ENCODE results near the gene MED13. TPM values are rescaled to one million over a fixed set of nuclear protein-coding genes. Genes with fewer than 3 reads are reported as not detected.

The MED13 gene
- total and polyA plus RNA-seq, 7 donors: 6.6 to 74.4 (median 45.1) TPM

DNA sequence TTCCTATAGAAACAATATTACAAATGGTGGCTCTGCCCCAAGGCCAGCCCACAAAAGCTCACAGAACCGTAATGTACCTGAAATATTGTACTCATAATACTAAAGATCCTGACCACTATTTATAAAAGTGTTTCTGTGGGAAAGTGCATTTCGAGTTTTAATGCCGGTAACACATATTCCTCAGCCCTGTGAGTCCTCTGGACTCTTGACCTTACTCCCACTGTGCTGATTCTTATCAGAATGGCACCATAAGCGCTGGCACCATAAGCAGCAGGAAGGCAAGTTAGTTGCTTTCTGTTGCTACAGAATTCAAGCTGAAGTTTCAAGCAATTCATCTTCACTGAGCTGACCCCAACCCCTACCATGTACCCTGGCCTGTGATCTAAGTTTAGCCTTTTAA, 36.4 kb upstream of the MED13 start:
- Histone ChIP-seq H3K9me3 (no peaks in the 10 kb centered on the region), H3K4me3 (no peak overlapping the region), H3K27me3 (ENCODE audit: insufficient read depth in 3 of 3, low read length in 2 of 3) (peaks cover 0 to 2% (median 0%) of the 10 kb centered on the region in 3 donors), H3K36me3 (ENCODE audit: insufficient read depth in 1 of 2, low read depth in 1 of 2) (no peaks in the 10 kb centered on the region), H3K27ac (no peak overlapping the region), H3K4me1 (no peaks in the 10 kb centered on the region)
- TF ChIP-seq, protein P1, sequence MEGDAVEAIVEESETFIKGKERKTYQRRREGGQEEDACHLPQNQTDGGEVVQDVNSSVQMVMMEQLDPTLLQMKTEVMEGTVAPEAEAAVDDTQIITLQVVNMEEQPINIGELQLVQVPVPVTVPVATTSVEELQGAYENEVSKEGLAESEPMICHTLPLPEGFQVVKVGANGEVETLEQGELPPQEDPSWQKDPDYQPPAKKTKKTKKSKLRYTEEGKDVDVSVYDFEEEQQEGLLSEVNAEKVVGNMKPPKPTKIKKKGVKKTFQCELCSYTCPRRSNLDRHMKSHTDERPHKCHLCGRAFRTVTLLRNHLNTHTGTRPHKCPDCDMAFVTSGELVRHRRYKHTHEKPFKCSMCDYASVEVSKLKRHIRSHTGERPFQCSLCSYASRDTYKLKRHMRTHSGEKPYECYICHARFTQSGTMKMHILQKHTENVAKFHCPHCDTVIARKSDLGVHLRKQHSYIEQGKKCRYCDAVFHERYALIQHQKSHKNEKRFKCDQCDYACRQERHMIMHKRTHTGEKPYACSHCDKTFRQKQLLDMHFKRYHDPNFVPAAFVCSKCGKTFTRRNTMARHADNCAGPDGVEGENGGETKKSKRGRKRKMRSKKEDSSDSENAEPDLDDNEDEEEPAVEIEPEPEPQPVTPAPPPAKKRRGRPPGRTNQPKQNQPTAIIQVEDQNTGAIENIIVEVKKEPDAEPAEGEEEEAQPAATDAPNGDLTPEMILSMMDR (IDR thresholded peaks at IDR 0.05): no peak
- intact Hi-C loops (cut with DNase I): no loop called here
- DNase-seq: no peak
- 60 to 82% (median 79%) methylated on average over 3 to 4 of the region's 4 CpGs for WGBS, 3 donors
- ATAC-seq: no peak

DNA sequence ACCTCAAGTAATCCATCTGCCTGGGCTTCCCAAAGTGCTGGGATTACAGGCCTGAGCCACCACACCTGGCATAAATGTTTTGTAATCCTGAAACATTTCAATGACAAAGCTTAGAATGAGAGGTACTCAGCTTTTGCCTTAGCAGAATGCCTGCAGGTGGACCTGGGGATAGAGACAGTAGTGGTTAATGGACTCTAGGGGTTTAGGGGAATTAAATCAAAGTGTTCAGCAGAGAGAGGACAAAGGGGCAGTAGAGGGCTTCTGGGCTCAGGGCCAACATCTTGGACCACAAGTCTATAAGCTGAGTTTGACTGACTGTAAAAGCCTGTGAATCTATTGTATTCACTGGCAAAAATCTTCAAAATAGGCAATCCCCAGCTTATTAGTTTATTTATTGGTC, 36.0 kb upstream of the MED13 start:
- Histone ChIP-seq H3K27ac (no peak overlapping the region), H3K4me1 (no peaks in the 10 kb centered on the region), H3K9me3 (no peaks in the 10 kb centered on the region), H3K27me3 (ENCODE audit: insufficient read depth in 3 of 3, low read length in 2 of 3) (peaks cover 0 to 2% (median 0%) of the 10 kb centered on the region in 3 donors), H3K4me3 (no peak overlapping the region), H3K36me3 (ENCODE audit: insufficient read depth in 1 of 2, low read depth in 1 of 2) (no peaks in the 10 kb centered on the region)
- intact Hi-C loops (cut with DNase I): no loop called here
- ATAC-seq (no peak), DNase-seq (no peak)
- TF ChIP-seq, protein P1 (IDR thresholded peaks at IDR 0.05): no peak

DNA sequence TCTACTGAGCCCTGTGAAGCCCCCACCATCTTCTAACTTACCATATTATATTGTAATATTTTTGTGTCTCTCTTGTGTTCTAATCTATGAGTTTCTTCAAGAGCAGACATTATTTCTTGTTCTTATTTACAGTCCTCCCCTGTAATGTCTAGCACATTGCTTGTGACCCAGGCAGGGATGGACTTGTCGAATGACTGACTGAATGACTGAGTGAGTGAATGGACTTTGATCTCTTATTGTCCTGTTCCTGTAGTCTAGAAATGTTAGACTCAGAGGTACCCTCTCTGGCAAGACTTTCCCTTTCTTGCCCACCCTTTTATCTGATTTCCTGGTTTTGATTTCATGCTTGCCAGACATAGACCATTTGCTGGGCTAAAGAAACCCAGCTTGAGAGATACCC, 35.0 kb upstream of the MED13 start:
- WGBS, 3 donors: 78 to 94% (median 90%) methylated on average over 1 of the region's 1 CpG
- Histone ChIP-seq H3K9me3 (no peaks in the 10 kb centered on the region), H3K36me3 (ENCODE audit: insufficient read depth in 1 of 2, low read depth in 1 of 2) (no peaks in the 10 kb centered on the region), H3K27me3 (ENCODE audit: insufficient read depth in 3 of 3, low read length in 2 of 3) (peaks cover 0 to 2% (median 0%) of the 10 kb centered on the region in 3 donors), H3K4me3 (no peak overlapping the region), H3K4me1 (no peaks in the 10 kb centered on the region), H3K27ac (no peak overlapping the region)
- DNase-seq (no peak), ATAC-seq (no peak)
- intact Hi-C loops (cut with DNase I): no loop called here
- TF ChIP-seq, protein P1 (IDR thresholded peaks at IDR 0.05): no peak

DNA sequence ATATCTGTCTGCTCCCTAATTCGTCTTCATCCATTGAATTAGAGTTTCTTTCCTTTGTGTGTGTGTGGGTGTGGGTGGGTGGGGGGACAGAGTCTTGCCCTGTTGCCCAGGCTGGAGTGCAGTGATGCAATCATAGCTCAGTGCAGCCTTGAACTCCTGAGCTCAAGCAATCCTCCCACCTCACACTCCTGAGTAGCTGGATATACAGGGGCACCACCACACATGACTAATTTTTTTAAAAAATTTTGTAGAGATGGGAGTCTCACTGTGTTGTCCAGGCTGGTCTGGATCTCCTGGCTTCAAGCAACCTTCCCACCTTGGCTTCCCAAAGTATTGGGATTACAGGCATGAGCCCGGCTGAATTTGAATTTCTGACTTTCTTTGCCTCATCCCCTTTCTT, 34.5 kb upstream of the MED13 start:
- H3K4me1 ChIP-seq: no peaks in the 10 kb centered on the region
- intact Hi-C loops (cut with DNase I): loop anchor here in 1 of 2 donors (10.0 kb wide), 1 partner anchor 765 kb away; no protein-coding TSS in a partner anchor
- H3K9me3 ChIP-seq: no peaks in the 10 kb centered on the region
- TF ChIP-seq, protein P1 (IDR thresholded peaks at IDR 0.05): no peak
- no peak overlapping the region for H3K4me3 ChIP-seq
- DNase-seq (no peak), ATAC-seq (no peak)
- H3K36me3 ChIP-seq (ENCODE audit: insufficient read depth in 1 of 2, low read depth in 1 of 2): no peaks in the 10 kb centered on the region
- no peak overlapping the region for H3K27ac ChIP-seq
- no peaks in the 10 kb centered on the region for H3K27me3 ChIP-seq (ENCODE audit: insufficient read depth in 3 of 3, low read length in 2 of 3)
- WGBS, 3 donors: 77 to 81% (median 78%) methylated on average over 2 of the region's 2 CpGs

DNA sequence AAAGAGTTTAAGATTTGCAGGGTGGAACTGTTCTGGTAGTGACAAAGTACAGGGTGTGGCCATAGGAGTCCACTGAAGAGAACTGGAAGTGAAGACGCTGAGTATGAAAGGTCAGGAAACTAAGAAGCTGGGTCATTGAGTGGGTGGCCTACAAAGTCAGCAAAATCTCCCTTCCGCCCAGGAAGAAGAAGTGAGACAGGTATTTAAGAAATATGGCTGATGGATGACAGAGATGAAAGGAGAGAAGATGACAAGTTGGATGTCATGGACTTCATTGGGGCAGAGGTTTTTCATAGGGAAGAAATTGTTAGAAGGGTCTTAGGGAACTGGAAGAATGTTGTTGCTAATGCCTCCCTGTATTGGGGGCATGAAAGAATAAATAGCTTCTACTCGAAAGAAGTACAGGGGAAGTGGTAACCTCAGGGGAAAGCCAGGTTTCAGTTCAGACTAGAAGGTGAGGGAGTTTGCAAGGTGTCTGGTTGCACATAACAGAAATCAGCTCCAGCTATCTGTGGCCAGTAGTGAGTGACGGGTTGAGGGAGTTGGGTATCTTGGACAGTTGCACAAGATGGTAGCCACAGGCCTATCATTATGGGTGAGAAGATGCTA, 33.6 kb upstream of the MED13 start:
- TF ChIP-seq, protein P1 (IDR thresholded peaks at IDR 0.05): no peak
- WGBS, 3 donors: 74 to 80% (median 77%) methylated on average over 4 of the region's 4 CpGs
- Histone ChIP-seq H3K4me3 (no peak overlapping the region), H3K27me3 (ENCODE audit: insufficient read depth in 3 of 3, low read length in 2 of 3) (no peaks in the 10 kb centered on the region), H3K27ac (no peak overlapping the region), H3K36me3 (ENCODE audit: insufficient read depth in 1 of 2, low read depth in 1 of 2) (no peaks in the 10 kb centered on the region), H3K4me1 (no peaks in the 10 kb centered on the region), H3K9me3 (no peaks in the 10 kb centered on the region)
- no peak for DNase-seq
- intact Hi-C loops (cut with DNase I): loop anchor here in 1 of 2 donors (10.0 kb wide), 1 partner anchor 764 kb away; no protein-coding TSS in a partner anchor
- no peak for ATAC-seq

Measured in psoas muscle (tissue), 8 donors.